ENCODE measurements around the gene LATS2. TPM values are rescaled to one million over a fixed set of nuclear protein-coding genes. Genes with fewer than 3 reads are reported as not detected.

LATS2 gene
- total and polyA plus RNA-seq, 2 of the 8 experiments (the other 6 are each of a cell fraction or from before 2014, with no cell fraction given) = 8.3 to 26.2 TPM

DNA sequence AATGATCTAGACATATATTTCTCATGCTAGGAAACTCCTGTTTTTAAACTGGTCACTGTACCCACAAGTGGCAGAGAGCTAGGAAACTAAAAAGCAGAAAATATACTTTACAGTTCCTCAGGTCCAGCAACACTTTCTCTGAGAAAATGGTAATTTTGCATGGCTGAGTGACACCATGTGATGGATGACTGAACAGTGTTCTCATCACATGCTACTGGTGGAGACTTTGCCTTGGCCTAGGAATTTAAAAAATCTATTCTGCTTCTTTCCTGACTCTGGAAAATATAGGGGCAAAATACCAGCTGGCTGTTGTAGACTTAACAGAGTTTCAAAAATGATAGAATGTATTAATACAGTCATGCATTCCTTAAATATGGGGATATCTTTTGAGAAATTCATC is 50.0 kb downstream of the LATS2 start:
- POLR2A ChIA-PET (ENCODE audit: partially characterized antibody) = interaction anchor here (1.8 kb wide), 1 partner anchor 45 kb away, joined by 6 read pairs; no protein-coding TSS in a partner anchor
- Histone ChIP-seq H4K8ac (ENCODE audit: extremely low read depth, insufficient read depth, low read length) (no peak overlapping the region), H4K91ac (replicated peaks; ENCODE audit: insufficient read length, low read length) (no peak overlapping the region), H2BK120ac (replicated peaks; ENCODE audit: low read depth, low read length) (no peak overlapping the region), H3K18ac (ENCODE audit: extremely low read depth, low read length) (no peak overlapping the region), H2BK15ac (ENCODE audit: low read length) (no peak overlapping the region), H3K27ac (ENCODE audit: low read depth, low read length) (no peak overlapping the region), H4K5ac (ENCODE audit: insufficient read length, low read depth, low read length) (no peak overlapping the region), H3K23me2 (ENCODE audit: low read depth, low read length) (no peaks in the 10 kb centered on the region; the same call in 1 of the 2 replicates), H3K9me3 (ENCODE audit: insufficient read depth in 2 of 2, low read depth in 1 of 2, low read length in 1 of 2) (no peaks in the 10 kb centered on the region), H3K4me2 (ENCODE audit: insufficient read depth in 1 of 2, low read depth in 2 of 2, low read length in 2 of 2) (no peak overlapping the region), H3K9ac (replicated peaks in 1 of 4; ENCODE audit: extremely low read depth in 1 of 4, low read depth in 3 of 4, low read length in 3 of 4) (no peak overlapping the region), H3K36me3 (ENCODE audit: control insufficient read depth in 2 of 4, insufficient read depth in 4 of 4, low read length in 3 of 4) (peaks cover 0 to 3% (median 0%) of the 10 kb centered on the region in 4 experiments; a peak in 1 of 8 replicates), H2AK5ac (ENCODE audit: low read depth, low read length) (no peak overlapping the region), H2BK12ac (ENCODE audit: low read depth, low read length) (no peak overlapping the region), H3K4me1 (replicated peaks in 1 of 4; ENCODE audit: control insufficient read depth in 3 of 4, insufficient read depth in 4 of 4, low read length in 3 of 4) (peaks cover 0 to 3% (median 0%) of the 10 kb centered on the region in 4 experiments; a peak in 2 of 7 replicates), H2BK5ac (ENCODE audit: low read depth, low read length) (no peak overlapping the region), H2AFZ (ENCODE audit: low read length) (no peak overlapping the region), H3K23ac (ENCODE audit: insufficient read length) (no peak overlapping the region), H3K4me3 (ENCODE audit: extremely low read depth in 1 of 4, insufficient read depth in 2 of 4, low read depth in 3 of 4, low read length in 4 of 4) (no peak overlapping the region), H3K4ac (replicated peaks; ENCODE audit: insufficient read length, low read depth, low read length) (no peak overlapping the region), H3K27me3 (replicated peaks in 1 of 4; ENCODE audit: control insufficient read depth in 3 of 4, extremely low read depth in 1 of 4, insufficient read depth in 3 of 4, low read length in 3 of 4) (no peaks in the 10 kb centered on the region), H3K14ac (ENCODE audit: insufficient read length) (no peak overlapping the region), H2BK20ac (ENCODE audit: low read length) (no peak overlapping the region), H4K20me1 (replicated peaks in 1 of 2; ENCODE audit: control insufficient read depth in 1 of 2, insufficient read depth in 2 of 2, low read length in 2 of 2) (peaks cover 6 to 21% of the 10 kb centered on the region in 2 experiments), H3K56ac (replicated peaks; ENCODE audit: insufficient read length, low read depth, low read length) (no peak overlapping the region), H3K79me1 (ENCODE audit: low read depth, low read length) (peaks cover 10% of the 10 kb centered on the region), H3K79me2 (ENCODE audit: control insufficient read depth in 1 of 2, insufficient read depth in 2 of 2, low read length in 2 of 2) (peaks cover 3 to 87% of the 10 kb centered on the region in 2 experiments; a peak in 3 of 4 replicates)
- DNase-seq (ENCODE audit: low read depth in 1 of 2, low spot score in 2 of 2) (no peak), FAIRE-seq (no peak)
- CTCF ChIA-PET (ENCODE audit: partially characterized antibody) = interaction anchor here (0.7 to 1.4 kb wide), 5 partner anchors 21 to 529 kb away, joined by 3 to 4 read pairs (median 3); no protein-coding TSS in a partner anchor
- TF ChIP-seq CBX8 (IDR thresholded peaks at IDR 0.05; ENCODE audit: borderline replicate concordance, low read depth, low read length) (no peak), RXRA (IDR thresholded peaks at IDR 0.05; ENCODE audit: insufficient read depth, low read depth, low read length) (no peak), POLR2AphosphoS5 (IDR thresholded peaks at IDR 0.05; ENCODE audit: low read depth, low read length) (no peak)
